AG08395 (cell line): ENCODE measurements around the gene LDHB.
A peak's percentile ranks its signal among the peaks of the same experiment; 100 is the strongest.
"Not testable (repeated sequence)": the region's sequence is repeated elsewhere in the genome, so short reads cannot be mapped to it uniquely, and the experiment has no call there.

ENCODE experiments used
- DNase-seq: peaks from one replicate; pipeline ENCODE4 v3.0.0; 2012; ENCODE audit warnings: mixed read lengths, low spot score

Gene LDHB

DNA sequence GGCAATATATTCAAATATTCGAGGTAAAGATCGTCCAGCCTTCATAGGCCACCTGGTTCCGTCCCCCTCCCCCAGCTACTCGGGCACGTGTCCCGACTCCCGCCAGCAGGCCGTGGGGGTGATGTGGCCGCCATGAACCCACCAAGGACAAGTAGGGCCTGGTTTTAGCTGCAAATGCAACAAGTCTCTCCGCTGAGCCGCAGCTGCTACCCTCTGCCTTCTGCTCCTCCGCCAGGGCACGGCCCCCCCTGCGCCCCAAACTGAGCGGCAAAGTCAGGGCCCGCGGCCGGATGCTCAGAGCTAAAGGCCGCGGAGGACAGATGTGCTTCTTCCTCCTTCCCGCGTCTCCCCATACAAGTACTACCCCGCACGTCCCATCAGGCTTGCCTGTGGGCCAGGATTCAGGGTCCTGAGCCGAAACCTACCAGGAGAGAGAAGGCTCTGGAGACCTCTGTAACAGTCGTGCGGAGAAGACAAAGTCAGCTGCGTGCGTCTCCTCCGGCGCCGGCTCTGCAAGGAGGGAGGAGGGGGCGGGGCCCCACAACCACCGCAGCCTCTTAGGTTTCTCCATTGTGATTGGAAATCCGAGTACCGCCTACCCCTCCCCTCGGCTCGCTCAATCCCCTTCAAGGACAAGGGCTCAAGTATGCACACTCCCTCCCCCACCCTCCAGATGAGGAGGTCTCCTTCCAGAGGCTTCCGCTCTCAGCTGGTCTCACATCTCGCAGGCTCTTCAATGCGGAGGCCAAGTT is at the start of gene LDHB:
LDHB (minus strand) TSS at position 517 of the 752 bp plus-strand sequence. CDS start 3,171 bp downstream, outside the sequence.
- peak; percentile 94 for DNase-seq

DNA sequence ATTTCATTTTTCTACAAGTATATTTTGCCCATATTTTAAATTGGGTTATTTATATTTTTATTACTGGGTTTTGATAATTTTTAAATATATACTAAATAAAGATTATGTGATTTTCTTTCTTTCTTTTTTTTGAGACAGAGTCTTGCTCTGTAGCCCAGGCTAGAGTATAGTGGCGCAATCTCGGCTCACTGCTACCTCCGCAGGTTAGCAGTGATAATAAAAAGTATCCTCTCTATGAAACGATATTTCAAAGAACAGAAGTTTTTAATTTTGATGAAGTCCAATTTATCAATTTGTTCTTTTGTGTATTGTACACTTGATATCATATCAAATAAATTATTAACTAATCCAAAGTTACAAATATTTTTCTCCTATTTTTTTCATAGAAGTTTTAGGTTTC is 47.2 kb upstream of the LDHB start:
- no peak for DNase-seq

DNA sequence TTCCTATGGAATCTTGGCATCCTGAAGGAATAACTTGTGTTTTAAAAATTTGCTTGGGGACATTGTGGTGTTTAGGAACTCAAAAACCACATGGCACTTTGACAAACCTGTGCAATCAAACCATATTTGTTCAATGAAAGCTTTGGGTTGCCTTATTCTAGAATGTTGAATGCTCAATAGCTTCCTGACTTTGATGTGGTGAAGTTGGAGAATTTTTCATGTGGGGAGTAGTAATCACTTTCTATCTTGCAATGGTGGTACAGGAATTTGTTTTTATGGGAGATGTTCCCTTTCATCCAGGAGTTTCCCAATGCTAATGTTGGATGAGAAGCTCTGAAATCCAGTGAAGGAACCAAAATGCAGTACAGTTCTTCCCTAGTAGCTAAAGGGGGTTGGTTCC is 42.2 kb upstream of the LDHB start:
- DNase-seq: no peak

DNA sequence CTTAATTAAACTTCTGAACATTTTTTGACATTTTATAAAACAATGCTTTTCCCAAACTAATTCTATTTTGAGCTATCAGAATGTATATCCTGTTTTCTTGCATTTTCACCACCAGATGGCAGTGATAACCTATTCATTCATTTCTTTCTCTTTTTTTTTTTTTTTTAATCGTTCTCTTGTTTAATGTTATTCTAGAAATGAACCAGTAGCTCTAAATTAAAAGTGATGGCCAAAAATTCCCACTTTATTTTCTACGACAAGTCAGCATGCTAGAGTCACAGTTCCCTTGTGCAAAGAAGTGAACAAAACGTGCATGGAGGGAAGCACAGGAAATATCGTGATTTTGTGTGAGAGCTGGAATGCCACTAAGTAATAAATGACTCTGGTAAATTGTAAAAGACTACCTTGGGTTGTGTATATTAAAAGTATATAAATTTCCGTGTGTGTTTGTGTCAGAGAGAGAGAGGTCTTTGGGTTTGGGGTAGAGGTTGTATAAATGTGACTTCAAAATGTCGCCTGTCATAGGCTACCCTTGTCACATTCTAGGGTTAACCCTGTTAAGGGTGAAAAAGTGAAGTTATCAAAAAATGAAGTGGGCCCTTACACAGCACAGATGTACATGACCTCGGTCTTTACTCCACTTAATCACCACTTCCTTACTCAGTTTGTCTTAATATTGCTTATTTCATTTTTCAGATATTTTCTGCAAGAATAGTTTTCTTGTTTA is 40.4 kb upstream of the LDHB start:
- DNase-seq: peak; percentile 24

DNA sequence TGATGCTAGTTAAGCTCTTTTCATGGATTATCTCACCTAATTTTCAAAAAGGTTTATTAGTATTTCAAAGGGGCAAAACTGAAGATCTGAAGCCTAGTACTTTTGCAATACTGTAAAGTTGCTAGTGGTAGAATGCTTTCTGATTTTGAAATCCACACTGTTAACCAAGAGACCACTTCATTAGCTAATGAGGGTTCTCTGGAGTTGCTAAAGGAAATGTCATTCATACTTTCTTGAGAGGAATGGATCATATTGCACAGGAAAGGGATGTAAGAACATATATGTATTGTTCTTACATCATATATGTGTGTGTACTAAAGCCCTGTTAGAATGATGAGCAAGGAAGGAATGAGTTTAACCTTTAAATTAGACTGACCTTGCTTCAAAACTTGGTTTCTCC is 39.0 kb upstream of the LDHB start:
- no peak for DNase-seq

DNA sequence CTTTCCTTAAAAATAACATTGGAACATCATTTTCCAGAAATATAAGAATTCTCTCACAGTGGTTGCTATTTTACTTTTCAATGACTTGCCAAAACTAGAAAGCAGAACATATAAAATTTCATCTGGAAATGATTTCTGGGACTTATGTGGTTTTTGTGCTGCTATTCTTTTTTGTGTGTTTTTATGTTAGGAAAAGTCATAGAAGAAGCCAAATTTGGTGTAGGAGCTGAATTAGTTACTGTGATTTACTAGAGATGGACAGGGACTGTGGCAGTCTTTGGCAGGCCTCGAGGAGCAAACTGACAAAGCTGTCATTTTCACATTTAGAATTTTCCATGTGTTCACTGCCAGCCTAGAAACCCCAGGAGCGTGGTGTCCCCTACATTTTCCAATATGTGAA is 38.3 kb upstream of the LDHB start:
- DNase-seq: no peak

DNA sequence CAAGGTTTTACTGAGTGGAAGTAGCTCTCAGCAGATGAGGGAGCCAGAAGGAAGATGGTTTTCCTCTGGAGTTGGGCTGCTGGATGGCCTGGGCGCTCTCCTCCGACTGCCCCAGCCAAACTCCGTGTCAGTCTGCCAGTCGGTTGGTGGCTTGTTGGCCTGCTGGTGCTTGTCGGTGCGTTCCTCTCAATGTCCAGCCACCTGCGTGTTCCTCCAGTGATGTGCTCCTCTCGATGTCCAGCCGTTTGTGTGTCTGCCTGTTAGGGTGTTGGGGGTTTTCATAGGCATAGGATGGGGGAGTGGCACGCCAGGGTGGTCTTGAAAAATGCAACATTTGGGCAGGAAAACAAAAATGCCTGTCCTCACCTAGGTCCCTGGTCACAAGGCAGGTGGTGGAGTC is 37.0 kb upstream of the LDHB start:
- DNase-seq: no peak

DNA sequence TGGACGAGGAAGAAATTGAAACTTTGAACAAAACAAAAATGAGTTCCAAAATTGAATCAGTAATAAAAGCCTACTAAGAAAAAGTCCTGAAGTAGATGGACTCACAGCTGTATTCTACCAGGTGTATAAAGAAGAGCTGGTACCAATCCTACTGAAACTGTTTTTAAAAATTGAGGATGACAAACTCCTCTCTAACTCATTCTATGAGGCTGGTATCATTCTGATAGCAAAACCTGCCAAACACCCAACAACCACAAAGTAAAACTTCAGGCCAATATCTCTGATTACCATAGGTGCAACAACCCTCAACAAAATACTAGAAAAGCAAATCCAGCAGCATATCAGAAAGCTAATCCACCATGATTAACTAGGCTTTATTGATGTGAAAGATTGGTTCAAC is 33.9 kb upstream of the LDHB start:
- DNase-seq: no peak

DNA sequence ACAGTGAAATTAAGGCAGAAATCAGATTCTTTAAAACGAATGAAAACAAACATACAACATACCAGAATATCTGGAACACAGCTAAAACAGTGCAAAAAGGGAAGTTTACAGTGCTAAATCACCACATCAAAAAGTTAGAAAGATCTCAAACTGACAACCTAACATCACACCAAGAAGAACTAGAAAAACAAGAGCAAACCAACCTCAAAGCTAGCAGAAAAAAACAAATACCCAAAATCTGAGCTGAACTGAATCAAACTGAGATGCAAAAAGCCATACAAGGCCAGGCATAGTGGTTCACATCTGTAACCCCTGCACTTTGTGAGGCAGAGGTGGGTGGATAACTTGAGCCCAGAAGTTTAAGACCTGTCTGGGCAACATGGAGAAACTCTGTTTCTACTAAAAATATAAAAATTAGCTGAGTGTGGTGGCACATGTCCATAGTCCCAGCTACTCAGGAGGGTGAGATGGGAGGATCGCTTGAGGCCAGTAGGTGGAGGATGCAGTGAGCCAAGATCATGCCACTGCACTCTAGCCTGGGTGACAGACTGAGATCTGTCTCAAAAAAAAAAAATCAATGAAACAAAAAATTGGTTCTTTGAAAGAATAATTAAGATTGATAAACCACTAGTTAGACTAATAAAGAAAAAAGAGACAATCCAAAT is 33.2 kb upstream of the LDHB start:
- no peak for DNase-seq

DNA sequence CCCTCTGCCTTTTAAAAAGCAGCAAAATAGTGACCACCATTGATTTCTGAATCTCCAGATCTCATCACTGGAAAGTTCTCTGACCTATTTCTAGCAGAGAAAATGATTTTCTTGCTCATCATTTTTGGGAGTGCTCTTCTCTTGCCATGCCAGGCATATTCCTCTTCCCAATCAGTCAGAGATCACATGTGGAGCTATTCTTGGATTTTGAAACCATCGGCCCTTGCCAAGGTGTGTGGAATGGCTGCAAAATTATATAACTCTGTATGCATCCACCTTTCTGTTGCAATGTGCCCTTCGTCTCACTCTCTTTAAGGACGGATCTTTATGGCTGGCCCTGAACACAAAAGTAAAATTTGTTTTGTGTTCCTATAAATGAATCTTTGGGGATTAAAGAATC is 25.5 kb upstream of the LDHB start:
- no peak for DNase-seq

DNA sequence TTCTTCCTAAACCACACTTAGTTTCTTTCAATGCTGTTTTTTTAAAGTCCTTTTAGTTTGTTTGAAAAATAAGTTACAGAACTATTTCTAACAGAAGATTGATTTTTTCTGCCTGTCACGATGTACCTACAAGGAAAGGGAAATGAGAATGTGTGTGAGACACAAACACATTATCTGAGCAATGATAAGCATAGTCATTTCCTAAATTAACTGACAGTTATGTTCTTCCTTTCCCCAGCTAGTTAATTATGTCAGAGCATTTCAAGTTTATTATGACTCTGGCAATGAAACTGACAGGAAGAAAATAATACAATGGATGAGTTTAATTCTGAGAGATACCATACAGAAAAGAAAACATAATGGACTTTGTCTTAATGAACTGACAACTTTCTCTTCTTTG is 21.3 kb upstream of the LDHB start:
- DNase-seq: no peak

DNA sequence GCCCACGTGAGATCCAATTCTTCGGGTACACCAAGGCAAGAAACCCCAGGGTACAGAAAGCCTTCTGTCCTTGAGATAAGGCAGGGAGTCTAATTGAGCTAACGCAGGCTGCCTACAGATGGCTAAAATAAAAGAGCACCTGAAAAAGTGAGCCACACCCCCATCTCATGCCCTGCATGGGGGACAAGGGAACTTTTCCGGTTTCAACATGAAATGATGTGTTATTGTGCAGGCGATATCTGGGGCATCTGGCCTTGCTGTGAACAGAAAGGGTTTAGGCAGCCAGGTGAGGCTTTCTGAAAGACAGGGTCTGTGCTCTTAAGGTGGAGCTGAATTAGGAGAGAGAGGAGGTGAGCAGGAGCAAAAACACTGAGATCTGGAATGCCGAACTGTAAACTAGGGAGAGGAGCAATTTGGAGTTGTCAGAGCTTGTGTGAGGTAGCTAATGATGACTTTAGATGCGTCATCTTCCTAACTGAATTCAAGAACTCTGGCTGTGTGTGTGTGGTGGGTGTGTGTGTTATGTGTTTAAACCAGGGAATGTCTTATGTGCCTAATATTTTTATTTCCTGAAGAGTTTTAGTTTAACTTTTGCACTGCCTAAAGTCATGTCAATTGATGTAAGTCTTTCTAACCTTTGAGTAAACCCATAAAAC is 20.1 kb upstream of the LDHB start:
- DNase-seq: no peak

DNA sequence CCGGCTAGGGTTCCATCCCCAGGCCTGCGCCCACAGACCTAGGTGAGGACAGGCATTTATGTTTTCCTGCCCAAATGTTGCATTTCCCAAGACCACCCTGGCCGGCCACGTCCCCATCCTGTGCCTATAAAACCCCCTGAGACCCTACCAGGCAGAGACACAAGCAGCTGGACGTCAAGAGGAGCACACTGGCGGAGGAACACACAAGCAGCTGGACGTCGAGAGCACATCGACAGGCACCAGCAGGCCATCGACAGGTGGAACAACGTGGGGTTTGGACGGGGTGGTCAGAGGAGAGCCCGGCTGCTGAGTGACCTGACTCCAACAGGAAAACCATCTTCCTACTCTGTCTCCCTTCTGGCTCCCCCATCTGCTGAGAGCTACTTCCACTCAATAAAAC is 19.6 kb upstream of the LDHB start:
- DNase-seq: no peak

DNA sequence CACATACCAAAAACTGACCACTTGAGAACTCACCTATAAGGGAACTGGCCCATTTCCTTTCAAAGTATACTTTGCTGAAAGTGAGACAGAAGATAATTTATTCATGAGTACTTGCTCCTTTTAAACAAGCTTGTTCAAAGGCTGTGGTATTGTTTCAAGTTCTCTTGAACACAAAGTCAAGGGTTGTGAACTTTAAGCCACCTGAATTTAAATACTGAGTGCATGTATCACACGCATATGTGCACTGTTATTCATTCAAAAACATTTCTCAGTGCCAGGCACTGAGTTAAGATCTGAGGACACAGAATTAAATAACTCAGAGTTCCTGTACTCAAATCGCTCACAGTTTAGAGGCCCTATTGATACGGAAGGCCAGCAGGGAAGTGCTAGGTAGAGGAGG is 19.1 kb upstream of the LDHB start:
- no peak for DNase-seq

DNA sequence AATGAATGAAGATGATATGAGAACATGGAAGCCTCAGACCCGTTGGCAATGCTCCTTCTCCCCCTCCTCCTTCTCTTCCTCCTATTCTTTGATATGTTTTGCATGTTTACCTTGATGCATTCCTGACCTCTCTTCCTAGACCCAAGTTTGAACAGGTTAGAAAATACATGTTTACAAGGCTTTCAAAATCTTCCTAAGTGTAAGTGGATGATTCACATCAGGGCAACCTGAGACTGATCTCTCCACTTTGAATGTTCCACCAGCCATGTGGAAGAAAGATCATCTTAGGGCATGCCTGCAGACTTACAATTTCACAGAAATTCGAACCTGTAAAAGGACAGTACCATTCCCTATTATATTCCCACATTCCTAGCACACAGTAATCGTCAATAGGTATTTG is 18.0 kb upstream of the LDHB start:
- no peak for DNase-seq

DNA sequence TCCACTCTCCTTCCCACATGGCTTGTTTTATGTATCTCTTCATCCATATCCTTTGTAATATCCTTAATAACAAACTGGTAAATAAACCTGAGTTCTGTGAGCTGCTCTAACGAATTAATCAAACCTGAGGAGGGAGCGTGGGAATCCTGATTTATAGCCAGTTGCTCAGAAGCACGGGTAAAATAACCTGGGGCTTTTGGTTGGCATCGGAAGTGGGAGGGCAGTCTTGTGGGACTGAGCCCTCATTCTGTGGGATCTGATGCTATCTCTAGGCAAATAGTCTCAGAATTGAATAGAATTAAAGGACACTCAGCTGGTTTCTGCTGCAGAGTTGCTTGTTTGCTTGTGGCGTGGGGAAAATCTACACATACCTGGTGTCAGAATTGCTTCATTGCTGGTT is 17.5 kb upstream of the LDHB start:
- no peak for DNase-seq

DNA sequence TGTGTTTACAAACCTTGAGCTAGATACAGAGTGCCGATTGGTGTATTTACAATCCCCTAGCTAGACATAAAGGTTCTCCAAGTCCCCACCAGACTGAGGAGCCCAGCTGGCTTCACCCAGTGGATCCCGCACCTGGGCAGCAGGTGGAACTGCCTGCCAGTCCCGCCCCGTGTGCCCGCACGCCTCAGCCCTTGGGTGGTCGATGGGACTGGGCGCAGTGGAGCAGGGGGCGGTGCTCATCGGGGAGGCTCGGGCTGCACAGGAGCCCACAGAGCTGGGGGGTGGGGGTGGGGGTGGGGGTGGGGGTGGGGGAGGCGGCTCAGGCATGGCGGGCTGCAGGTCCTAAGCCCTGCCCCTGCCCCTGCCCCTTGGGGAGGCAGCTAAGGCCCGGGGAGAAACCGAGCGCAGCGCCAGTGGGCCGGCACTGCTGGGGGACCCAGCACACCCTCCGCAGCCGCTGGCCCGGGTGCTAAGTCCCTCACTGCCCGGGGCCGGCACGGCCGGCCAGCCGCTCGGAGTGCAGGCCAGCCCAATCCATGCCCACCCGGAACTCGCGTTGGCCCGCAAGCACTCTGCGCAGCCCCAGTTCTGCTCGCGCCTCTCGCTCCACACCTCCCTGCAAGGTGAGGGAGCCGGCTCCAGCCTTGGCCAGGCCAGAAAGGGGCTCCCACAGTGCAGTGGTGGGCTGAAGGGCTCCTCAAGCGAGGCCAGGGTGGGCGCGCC is 16.3 kb upstream of the LDHB start:
- not testable (repeated sequence) for DNase-seq

DNA sequence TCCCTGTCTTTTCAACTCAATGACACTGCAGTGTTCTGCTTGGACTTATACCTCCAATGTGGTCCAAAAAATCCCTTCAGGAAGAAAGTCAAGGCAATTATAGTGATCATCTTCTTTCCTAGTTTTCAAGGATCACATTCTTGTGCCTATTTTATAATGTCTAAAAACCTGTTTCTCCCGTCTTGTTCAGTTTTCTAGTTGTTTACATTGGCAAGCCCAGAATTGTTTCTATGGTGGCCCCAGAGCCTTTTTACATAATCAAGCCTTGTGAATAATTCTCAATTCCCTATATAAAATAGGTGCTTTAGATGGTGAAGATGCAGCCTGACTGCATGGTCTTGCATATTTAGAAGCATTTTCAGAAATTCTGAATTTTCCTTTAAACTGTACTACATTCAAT is 14.5 kb upstream of the LDHB start:
- DNase-seq: no peak

DNA sequence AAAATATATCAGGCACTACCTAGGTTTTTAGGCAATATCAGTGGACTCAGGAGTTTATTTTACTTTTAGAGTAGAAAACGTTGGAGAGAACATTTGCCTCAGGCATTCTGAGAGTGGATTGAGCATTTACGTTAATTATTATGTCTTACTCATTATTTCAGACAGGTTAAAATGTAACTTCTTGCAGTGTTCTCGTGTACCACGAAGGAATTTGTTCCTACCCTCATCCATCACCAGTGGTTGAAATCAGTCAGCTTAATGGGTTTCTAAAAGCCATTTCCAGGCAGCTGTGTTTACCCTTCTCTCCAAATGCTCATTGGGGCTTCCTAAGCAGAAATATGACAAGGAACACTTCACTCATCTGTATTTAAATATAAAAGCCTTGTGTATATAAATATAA is 9.1 kb upstream of the LDHB start:
- no peak for DNase-seq

DNA sequence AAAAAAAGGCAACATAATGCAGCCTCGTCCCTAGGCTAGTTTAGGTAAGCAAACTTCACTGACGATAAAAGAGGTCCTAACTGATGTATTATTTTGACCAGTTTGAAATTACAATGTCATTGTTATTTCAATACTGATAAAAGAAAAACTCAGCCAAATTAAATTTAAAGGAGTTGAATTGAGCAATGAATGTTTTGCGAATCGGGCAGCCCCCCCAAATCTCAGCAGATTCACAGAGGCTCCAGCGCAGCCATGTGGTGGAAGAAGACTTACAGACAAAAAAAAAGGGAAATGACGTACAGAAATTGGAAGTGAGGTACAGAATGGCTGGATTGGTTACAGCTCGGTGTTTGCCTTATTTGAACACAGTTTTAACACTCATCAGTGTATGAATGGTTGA is 8.2 kb upstream of the LDHB start:
- DNase-seq: no peak

DNA sequence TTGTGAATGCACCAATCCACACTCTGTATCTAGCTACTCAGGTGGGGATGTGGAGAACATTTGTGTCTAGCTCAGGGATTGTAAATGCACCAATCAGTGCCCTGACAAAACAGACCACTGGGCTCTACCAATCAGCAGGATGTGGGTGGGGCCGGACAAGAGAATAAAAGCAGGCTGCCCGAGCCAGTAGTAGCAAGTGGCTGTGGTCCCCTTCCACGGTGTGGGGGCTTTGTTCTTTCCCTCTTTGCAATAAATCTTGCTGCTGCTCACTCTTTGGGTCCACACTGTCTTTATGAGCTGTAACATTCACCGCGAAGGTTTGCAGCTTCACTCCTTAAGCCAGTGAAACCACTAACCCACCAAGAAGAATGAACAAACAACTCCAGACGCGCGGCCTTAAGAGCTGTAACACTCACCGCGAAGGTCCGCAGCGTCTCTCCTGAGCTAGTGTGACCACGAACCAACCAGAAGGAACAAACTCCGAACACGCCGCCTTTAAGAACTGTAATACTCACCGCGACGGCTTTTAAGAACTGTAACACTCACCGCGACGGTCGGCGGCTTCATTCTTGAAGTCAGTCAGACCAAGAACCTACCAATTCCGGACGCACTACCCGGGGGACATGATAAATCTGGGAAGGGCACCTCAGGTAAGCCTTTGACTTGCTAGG is 4.6 kb upstream of the LDHB start:
- DNase-seq: no peak
